Aorta (tissue), 5 donors: ENCODE measurements around the gene MLH1. TPM values are rescaled to one million over a fixed set of nuclear protein-coding genes. Genes with fewer than 3 reads are reported as not detected.

ENCODE experiments used
- ATAC-seq: fragments of 200-7000 bp; cut with Tn5 transposase; one replicate; pipeline ENCODE4 v1.9.1; 2022; ENCODE audit warnings: moderate library complexity; ENCODE audit not compliant: low FRiP score
- DNase-seq, 2 donors: peaks; one replicate each; pipeline ENCODE4 v3.0.0-alpha.2; 2020
- H3K27ac ChIP-seq, 2 donors: one replicate each; pipeline ENCODE4 v1.5.1; 2013; ENCODE audit warnings: low read length in 2 of 2, mild to moderate bottlenecking in 2 of 2, moderate library complexity in 2 of 2, control low read depth in 1 of 2, inconsistent platforms in 1 of 2, low read depth in 1 of 2
- H3K27me3 ChIP-seq, 2 donors: one replicate each; pipeline ENCODE4 v1.6.1; 2013; ENCODE audit warnings: control low read depth in 1 of 2, low read length in 1 of 2, mild to moderate bottlenecking in 1 of 2, moderate library complexity in 1 of 2; ENCODE audit not compliant: insufficient read depth in 2 of 2, control insufficient read depth in 1 of 2
- H3K36me3 ChIP-seq, 2 donors: one replicate each; pipeline ENCODE4 v1.6.1; 2013; ENCODE audit warnings: control low read depth in 1 of 2, low read length in 1 of 2, mild to moderate bottlenecking in 1 of 2; ENCODE audit not compliant: insufficient read depth in 2 of 2, control insufficient read depth in 1 of 2
- H3K4me1 ChIP-seq, 2 donors: one replicate each; pipeline ENCODE4 v1.6.1; 2013; ENCODE audit warnings: low read length in 2 of 2, control low read depth in 1 of 2, mild to moderate bottlenecking in 1 of 2, moderate library complexity in 1 of 2; ENCODE audit not compliant: insufficient read depth in 2 of 2, control insufficient read depth in 1 of 2
- H3K4me3 ChIP-seq, 2 donors: one replicate each; pipeline ENCODE4 v1.5.1; 2013; ENCODE audit warnings: low read length in 2 of 2, control low read depth in 1 of 2, mild to moderate bottlenecking in 1 of 2
- H3K9me3 ChIP-seq: one replicate; pipeline ENCODE4 v1.6.1; 2013; ENCODE audit warnings: mild to moderate bottlenecking, low read length; ENCODE audit not compliant: control insufficient read depth
- WGBS, 2 donors: extraction: QIAGEN DNeasy Blood & Tissue Kit; methylation state at CpG; one replicate each; pipeline ENCODE4 v1.1.7; 2013; 5-methylcytosine and 5-hydroxymethylcytosine counted together
- intact Hi-C, 2 donors: fragments of 100-400 bp; cut with DNase I; formaldehyde crosslinking; loops; one replicate each; pipeline versions ENCODE4 v1.14.2 to v1.15.0; 2022
- polyA plus RNA-seq, 2 donors: library from polyadenylated mRNA; stranded (reverse); fragments of 200-250 nt; gene quantifications; one replicate each; pipeline ENCODE4 v1.2.3, GENCODE V29; 2013
- total RNA-seq, 2 donors: library from RNA; stranded (reverse); fragmentation: NEBNext Ultra II Directional; extraction: Animal tissue kit (Norgen Biotek cat#: 25700); gene quantifications; one replicate each; pipeline ENCODE4 v1.2.1, GENCODE V29; 2021
- donor health status: healthy with polysubstance abuse.
- donor health status: Bipolar disorder and iron deficiency.
- donor health status: DM: no; HTN: no; CAD: no.
- donor health status: DM: no; HTN: no; CAD: no.
- donor health status: DM: yes; HTN: yes; CAD: no.

The MLH1 gene
- total and polyA plus RNA-seq, 4 donors: 19.5 to 28.0 (median 23.9) TPM

- WGBS, 2 donors: 7 to 8% methylated on average over 1 of the region's 1 CpG
- ATAC-seq: no peak
- intact Hi-C loops: no loop called here
These were observed 103.7 kb downstream of the MLH1 start for GRCh38 chr3:37096975-37097374.

DNA sequence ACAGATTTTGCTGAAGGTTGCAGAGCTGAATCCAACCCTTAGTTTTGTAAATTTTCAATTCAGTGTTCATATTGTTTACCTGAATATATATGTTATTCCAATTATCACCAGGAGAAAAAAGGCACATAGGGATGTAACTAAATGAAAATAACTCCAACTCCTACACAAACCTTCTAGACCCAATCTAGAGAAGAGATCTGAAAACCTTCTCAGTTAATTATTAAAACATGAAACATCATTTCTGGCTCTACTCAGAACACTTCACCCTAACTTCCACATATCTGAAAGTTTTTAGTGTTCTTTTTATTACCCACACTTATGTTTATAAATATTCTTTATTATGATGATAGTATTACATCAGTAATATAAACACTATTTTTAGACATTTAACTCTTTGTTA lies 104.5 kb downstream of the MLH1 start:
- intact Hi-C loops: no loop called here
- Histone ChIP-seq H3K27me3 (no peaks in the 10 kb centered on the region), H3K27ac (no peak overlapping the region), H3K4me3 (no peak overlapping the region), H3K4me1 (peaks cover 3% of the 10 kb centered on the region in 2 donors), H3K36me3 (no peaks in the 10 kb centered on the region), H3K9me3 (no peaks in the 10 kb centered on the region)
- ATAC-seq (no peak), DNase-seq (no peak)

More at GRCh38 chr3:37096975-37097374, 103.7 kb downstream of the MLH1 start:
- no peaks in the 10 kb centered on the region for H3K27me3 ChIP-seq
- H3K36me3 ChIP-seq: no peaks in the 10 kb centered on the region
- peaks cover 0 to 3% of the 10 kb centered on the region in 2 donors for H3K4me1 ChIP-seq
- H3K27ac ChIP-seq: no peak overlapping the region
- no peaks in the 10 kb centered on the region for H3K9me3 ChIP-seq
- no peak for DNase-seq
- H3K4me3 ChIP-seq: no peak overlapping the region

DNA sequence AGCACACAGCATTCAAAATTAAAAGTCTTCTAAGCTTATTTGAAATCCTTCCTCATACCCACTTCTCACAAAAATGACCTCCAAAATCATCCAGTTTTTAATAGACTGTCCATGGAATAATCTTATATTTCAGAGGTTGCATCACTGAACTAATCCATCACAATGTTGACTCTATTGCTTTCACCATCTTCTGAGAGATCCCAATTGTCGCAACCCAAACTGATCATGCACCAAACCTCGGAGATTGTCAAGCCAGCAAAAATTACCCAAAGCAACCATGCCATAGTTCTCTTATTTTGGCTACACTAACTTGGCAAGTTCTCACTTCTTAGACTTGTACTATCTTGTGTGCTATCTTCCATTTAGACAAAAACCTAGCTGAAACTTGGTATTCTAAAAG lies 105.6 kb downstream of the MLH1 start:
- Histone ChIP-seq H3K27ac (no peak overlapping the region), H3K4me3 (no peak overlapping the region), H3K36me3 (no peaks in the 10 kb centered on the region), H3K27me3 (no peaks in the 10 kb centered on the region), H3K4me1 (peaks cover 3 to 4% of the 10 kb centered on the region in 2 donors), H3K9me3 (no peaks in the 10 kb centered on the region)
- WGBS, 2 donors: 92 to 94% methylated on average over 2 of the region's 2 CpGs
- DNase-seq (no peak), ATAC-seq (no peak)
- intact Hi-C loops: no loop called here

DNA sequence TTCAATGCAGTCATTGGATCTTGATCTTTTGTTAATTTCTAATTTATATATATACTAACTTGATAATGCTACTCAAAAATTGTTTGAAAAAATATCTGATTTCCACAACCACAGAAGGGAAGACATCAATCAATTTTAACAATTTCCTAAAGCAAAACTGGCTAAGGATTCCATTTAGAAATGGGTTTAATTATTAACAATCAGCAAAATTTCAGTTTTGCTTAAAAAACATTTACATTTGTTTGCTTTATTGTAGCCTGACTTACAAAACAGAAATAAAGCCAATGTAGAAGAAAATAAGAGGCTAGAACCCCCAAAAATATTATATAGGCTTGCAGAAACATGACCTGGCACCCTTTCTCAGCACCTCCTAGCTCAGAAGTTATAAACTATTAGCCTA lies 106.2 kb downstream of the MLH1 start:
- no peaks in the 10 kb centered on the region for H3K9me3 ChIP-seq
- ATAC-seq: no peak
- peaks cover 3 to 4% of the 10 kb centered on the region in 2 donors for H3K4me1 ChIP-seq
- H3K36me3 ChIP-seq: no peaks in the 10 kb centered on the region
- H3K27me3 ChIP-seq: no peaks in the 10 kb centered on the region
- no peak overlapping the region for H3K27ac ChIP-seq
- intact Hi-C loops: no loop called here
- H3K4me3 ChIP-seq: no peak overlapping the region
- no peak for DNase-seq

DNA sequence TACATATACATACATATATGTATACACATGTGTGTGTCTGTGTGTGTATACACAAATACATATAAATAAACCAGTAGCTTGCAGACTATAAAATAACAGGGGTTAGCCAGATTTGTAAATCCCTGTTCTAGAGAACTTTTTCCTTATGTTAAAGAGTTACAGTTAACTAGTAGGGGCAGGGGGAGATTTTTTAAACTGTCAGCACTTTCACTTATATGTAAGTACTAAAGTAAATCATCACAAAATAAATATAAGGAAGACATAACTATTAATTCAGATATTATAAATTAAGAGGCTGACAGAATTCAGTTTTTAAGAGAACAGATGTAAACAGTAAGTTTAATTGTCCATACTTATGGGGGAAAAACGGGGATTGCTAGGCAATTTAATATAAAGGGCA lies 107.1 kb downstream of the MLH1 start:
- Histone ChIP-seq H3K9me3 (no peaks in the 10 kb centered on the region), H3K4me1 (peaks cover 3 to 4% of the 10 kb centered on the region in 2 donors), H3K27ac (no peak overlapping the region), H3K4me3 (no peak overlapping the region), H3K36me3 (no peaks in the 10 kb centered on the region), H3K27me3 (no peaks in the 10 kb centered on the region)
- ATAC-seq (no peak), DNase-seq (no peak)
- intact Hi-C loops: no loop called here
- WGBS, 2 donors: 52 to 73% methylated on average over 1 of the region's 1 CpG

Other genes starting within 250 kb of the MLH1 start
- gene DCLK3, start 229.0 kb upstream of the MLH1 start, total RNA-seq: under 1 TPM; 0.06 to 0.18 TPM
- gene DCLK3, start 229.0 kb upstream of the MLH1 start, polyA plus RNA-seq: under 1 TPM in 1 of 2 donors, not detected in 1; 0.13 TPM
- 10 to 100 TPM; 24.9 to 47.1 TPM for gene TRANK1, start 48.5 kb upstream of the MLH1 start, total RNA-seq
- gene TRANK1, start 48.5 kb upstream of the MLH1 start, polyA plus RNA-seq: 10 to 100 TPM in 1 of 2 donors, 1 to 10 TPM in 1; 5.0 to 40.9 TPM
- 10 to 100 TPM; 20.5 to 21.0 TPM for gene EPM2AIP1, start 387 bp upstream of the MLH1 start, total RNA-seq
- gene EPM2AIP1, start 387 bp upstream of the MLH1 start, polyA plus RNA-seq: 10 to 100 TPM in 1 of 2 donors, 1 to 10 TPM in 1; 2.5 to 10.4 TPM
- 10 to 100 TPM; 62.9 to 96.9 TPM for gene LRRFIP2, start 181.1 kb downstream of the MLH1 start, total RNA-seq
- gene LRRFIP2, start 181.1 kb downstream of the MLH1 start, polyA plus RNA-seq: 10 to 100 TPM; 44.5 to 51.1 TPM
- gene GOLGA4, start 249.8 kb downstream of the MLH1 start, total RNA-seq: 100 to 1,000 TPM; 111 to 126 TPM
- gene GOLGA4, start 249.8 kb downstream of the MLH1 start, polyA plus RNA-seq: 10 to 100 TPM; 30.1 to 39.8 TPM